ENCODE data around the gene NTNG2. TPM values are rescaled to one million over a fixed set of nuclear protein-coding genes. Genes with fewer than 3 reads are reported as not detected.

NTNG2 gene
- total and polyA plus RNA-seq, 12 donors: 0.37 to 21.6 (median 4.7) TPM

DNA sequence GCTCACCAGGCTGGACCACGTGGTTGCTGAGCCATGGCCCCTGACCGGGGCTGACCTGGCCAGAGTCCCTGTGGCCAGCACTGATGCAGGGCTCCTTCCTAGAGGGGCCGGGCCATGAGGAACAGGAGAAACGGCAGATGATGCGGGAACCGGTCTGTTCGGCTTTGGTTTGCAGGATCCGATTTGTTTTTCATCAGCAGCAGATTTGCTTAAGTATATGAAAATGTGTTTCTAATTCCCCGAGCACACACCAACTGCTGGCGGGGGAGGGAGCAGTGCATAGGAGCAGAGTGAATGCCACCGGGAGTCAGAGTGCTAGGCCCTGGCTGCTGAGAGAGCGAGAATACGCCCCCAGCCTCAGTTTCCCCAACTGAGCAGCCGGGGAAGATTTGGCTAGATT is 13.6 kb downstream of the NTNG2 start:
- no peak for TF ChIP-seq POLR2A (IDR thresholded peaks at IDR 0.05)
- TF ChIP-seq, protein P1, sequence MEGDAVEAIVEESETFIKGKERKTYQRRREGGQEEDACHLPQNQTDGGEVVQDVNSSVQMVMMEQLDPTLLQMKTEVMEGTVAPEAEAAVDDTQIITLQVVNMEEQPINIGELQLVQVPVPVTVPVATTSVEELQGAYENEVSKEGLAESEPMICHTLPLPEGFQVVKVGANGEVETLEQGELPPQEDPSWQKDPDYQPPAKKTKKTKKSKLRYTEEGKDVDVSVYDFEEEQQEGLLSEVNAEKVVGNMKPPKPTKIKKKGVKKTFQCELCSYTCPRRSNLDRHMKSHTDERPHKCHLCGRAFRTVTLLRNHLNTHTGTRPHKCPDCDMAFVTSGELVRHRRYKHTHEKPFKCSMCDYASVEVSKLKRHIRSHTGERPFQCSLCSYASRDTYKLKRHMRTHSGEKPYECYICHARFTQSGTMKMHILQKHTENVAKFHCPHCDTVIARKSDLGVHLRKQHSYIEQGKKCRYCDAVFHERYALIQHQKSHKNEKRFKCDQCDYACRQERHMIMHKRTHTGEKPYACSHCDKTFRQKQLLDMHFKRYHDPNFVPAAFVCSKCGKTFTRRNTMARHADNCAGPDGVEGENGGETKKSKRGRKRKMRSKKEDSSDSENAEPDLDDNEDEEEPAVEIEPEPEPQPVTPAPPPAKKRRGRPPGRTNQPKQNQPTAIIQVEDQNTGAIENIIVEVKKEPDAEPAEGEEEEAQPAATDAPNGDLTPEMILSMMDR (IDR thresholded peaks at IDR 0.05): no peak
- Histone ChIP-seq H3K4me3 (no peak overlapping the region), H3K36me3 (replicated peaks in 1 of 2) (no peaks in the 10 kb centered on the region), H3K9me3 (replicated peaks in 1 of 3) (no peaks in the 10 kb centered on the region), H3K27me3 (no peaks in the 10 kb centered on the region), H3K4me1 (replicated peaks in 1 of 2) (no peaks in the 10 kb centered on the region), H3K27ac (no peak overlapping the region)
- intact Hi-C loops (cut with DNase I): no loop called here
- WGBS, 4 donors: 71 to 83% (median 74%) methylated on average over 12 to 14 of the region's 14 CpGs
- DNase-seq: no peak

DNA sequence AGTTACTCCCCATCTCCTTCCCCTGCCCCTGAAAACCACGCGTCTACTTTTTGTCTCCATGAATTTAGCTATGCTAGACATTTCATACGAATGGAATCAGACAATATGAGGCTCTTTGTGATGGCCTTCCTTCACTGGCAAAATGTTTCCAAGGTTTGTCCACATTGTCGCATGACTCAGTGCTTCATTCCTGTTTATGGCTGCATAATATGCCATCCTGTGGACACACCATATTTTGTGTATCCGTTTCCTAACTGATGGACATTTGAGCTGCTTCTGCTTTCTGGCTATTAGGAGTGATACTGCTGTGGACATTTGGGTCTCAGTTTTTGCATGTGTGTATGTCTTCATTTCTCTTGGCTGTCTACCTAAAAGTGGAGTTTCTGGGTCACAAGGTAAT is 14.5 kb downstream of the NTNG2 start:
- 93 to 95% (median 95%) methylated on average over 5 of the region's 5 CpGs for WGBS, 4 donors
- intact Hi-C loops (cut with DNase I): no loop called here
- Histone ChIP-seq H3K4me3 (no peak overlapping the region), H3K9me3 (replicated peaks in 1 of 3) (no peaks in the 10 kb centered on the region), H3K27me3 (no peaks in the 10 kb centered on the region), H3K27ac (no peak overlapping the region), H3K36me3 (replicated peaks in 1 of 2) (no peaks in the 10 kb centered on the region), H3K4me1 (replicated peaks in 1 of 2) (no peaks in the 10 kb centered on the region)
- DNase-seq: no peak
- TF ChIP-seq POLR2A (IDR thresholded peaks at IDR 0.05): no peak
- TF ChIP-seq, protein P1 (IDR thresholded peaks at IDR 0.05): no peak

DNA sequence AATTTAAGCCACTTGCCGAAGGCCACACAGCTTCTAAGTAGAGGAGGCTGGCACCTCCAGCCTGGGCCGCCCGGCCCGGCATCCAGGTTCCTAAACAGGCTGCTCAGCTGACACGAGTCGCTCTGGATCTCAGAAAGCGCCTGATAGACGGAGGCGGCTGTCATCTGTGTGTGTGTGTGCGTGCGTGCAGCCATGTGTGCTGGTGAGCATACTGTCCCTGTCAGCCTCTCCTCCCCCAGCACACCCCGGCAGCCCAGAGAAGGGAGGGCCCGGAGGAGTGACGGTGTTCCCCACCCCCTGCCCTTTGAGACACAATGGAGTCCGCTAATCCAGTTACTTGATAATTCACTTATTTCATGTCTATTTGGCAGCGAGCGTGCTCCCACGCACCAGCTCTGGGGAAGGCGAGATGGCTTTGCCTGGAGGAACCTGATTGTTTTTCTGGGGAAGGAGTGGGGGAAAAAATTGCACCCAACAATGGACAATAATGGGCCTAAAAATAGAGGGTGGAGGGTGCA is 20.0 kb downstream of the NTNG2 start:
- Histone ChIP-seq H3K9me3 (replicated peaks in 1 of 3) (no peaks in the 10 kb centered on the region), H3K4me1 (replicated peaks in 1 of 2) (peaks cover under 1% of the 10 kb centered on the region in 2 donors), H3K27me3 (no peaks in the 10 kb centered on the region), H3K36me3 (replicated peaks in 1 of 2) (no peaks in the 10 kb centered on the region), H3K4me3 (no peak overlapping the region), H3K27ac (peak overlapping the region in 1 of 5 donors; percentile 59)
- 79 to 84% (median 80%) methylated on average over 13 to 19 of the region's 19 CpGs for WGBS, 4 donors
- intact Hi-C loops (cut with DNase I): no loop called here
- peak in 2 of 7 donors; percentile 30 to 93 for DNase-seq
- no peak for TF ChIP-seq POLR2A (IDR thresholded peaks at IDR 0.05)
- TF ChIP-seq, protein P1 (IDR thresholded peaks at IDR 0.05): no peak

DNA sequence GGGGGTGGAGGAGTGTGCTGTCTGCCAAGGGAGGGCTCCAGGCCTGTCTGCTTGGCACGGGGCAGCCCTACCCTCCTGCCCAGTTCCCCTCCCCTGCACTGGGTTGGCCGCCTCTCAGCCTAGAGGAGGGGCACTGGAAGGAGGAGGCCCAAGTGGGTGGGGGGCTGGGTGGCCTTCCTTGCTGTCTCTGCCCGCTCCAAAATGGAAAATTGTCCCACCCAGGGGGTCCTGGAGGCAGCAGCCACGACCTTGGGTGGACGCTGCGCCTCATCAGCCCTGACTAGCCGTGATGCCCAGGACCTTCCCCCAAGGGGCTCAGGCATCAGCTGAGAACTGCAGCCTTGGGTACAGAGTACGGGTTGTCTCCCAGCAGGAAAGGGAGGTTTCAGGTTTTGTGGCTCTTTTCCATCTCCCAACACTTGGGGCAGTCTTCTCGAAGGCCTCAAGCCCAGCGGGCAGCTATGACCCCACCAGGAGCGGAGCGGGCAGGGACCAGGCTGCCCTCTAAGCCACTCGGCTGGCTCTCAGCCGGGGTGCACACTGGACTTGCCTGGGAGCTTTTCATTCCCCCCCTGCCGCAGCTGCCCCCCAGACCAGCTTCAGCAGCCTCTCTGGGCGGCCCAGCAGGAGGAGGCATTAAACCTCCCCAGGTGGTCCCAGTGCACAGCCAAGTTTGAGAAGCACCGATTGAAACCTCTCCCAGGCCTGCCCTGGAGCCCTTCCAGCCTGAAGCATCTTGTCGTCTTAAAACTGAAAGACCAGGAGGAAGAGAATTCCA is 20.6 kb downstream of the NTNG2 start:
- DNase-seq: peak in 1 of 7 donors; percentile 61
- peaks cover 4 to 6% of the 10 kb centered on the region in 2 donors for H3K4me1 ChIP-seq (replicated peaks in 1 of 2)
- H3K36me3 ChIP-seq (replicated peaks in 1 of 2): no peaks in the 10 kb centered on the region
- H3K9me3 ChIP-seq (replicated peaks in 1 of 3): no peaks in the 10 kb centered on the region
- H3K27ac ChIP-seq: peak overlapping the region in 1 of 5 donors; percentile 59
- WGBS, 4 donors: 42 to 69% (median 65%) methylated on average over 8 to 18 of the region's 18 CpGs
- TF ChIP-seq, protein P1 (IDR thresholded peaks at IDR 0.05): no peak
- TF ChIP-seq POLR2A (IDR thresholded peaks at IDR 0.05): no peak
- no peak overlapping the region for H3K4me3 ChIP-seq
- H3K27me3 ChIP-seq: no peaks in the 10 kb centered on the region
- intact Hi-C loops (cut with DNase I): no loop called here

All from adrenal gland (tissue), 12 donors.